Suprapubic skin (tissue), 4 donors: ENCODE data around the gene PCDHGB7.

Experiments used
- CTCF ChIP-seq, 2 donors: fragments of 200-600 bp in 1 of 2; fragments of 450-650 bp in 1 of 2; sonication (generic) in 1 of 2; IDR thresholded peaks; one replicate each; pipeline ENCODE4 v1.5.1; 2016 to 2019; ENCODE audit warnings: antibody characterized with exemption in 2 of 2, mild to moderate bottlenecking in 1 of 2, moderate library complexity in 1 of 2
- POLR2A ChIP-seq, 2 donors: fragments of 450-650 bp; IDR thresholded peaks; one replicate each; pipeline ENCODE4 v1.6.1; 2017; ENCODE audit warnings: antibody characterized with exemption in 2 of 2, mild to moderate bottlenecking in 2 of 2, moderate library complexity in 2 of 2
- POLR2AphosphoS5 ChIP-seq, 3 donors: sonication (generic); formaldehyde crosslinking; IDR thresholded peaks; one replicate each; pipeline ENCODE4 v1.6.1; 2017; ENCODE audit warnings: antibody characterized with exemption in 3 of 3

DNA sequence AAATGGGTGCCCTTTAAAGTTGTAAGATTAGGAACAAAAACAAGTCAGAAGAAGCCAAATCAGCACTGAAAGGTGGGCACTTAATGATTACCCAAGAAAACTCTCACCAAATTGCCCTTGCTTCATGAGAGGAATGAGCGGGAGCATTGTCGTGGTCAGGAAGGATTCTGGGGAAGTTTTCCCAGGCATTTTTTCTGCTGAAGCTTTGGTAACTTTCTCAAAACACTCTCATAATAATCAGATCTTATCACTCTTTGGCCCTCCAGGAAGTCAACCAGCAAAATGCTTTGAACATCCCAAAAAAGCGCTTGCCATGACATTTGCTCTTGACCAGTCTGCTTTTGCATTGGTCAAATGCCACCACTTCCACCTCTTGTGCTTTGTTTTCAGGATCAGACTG, 47.9 kb downstream of the PCDHGB7 start:
- TF ChIP-seq CTCF (IDR thresholded peaks at IDR 0.05), result no peak
- TF ChIP-seq POLR2AphosphoS5 (IDR thresholded peaks at IDR 0.05), result no peak
- TF ChIP-seq POLR2A (IDR thresholded peaks at IDR 0.05), result no peak
